ENCODE measurements around the gene GPR142.

DNA sequence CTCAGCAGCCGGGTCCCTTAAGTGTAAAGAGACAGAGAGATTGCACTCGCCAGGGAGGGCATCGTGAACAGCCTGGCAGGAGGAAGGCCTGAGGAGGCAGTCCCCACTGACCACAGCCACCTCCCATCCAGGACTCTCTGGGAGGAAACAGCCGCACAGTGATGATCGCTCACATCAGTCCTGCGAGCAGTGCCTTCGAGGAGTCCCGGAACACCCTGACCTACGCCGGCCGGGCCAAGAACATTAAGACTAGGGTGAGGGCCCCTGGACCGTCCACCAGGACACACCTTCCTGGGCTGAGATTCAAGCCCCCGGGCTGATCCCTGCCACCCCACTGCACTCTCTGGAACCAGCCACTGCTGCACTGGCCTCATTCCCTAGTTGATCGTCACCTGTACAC lies 19.7 kb upstream of the GPR142 start:
- TF ChIP-seq CTCF (IDR thresholded peaks at IDR 0.05) = no peak
- TF ChIP-seq POLR2A (IDR thresholded peaks at IDR 0.05; ENCODE audit: low read depth) = no peak
- no peak for TF ChIP-seq POLR2AphosphoS5 (IDR thresholded peaks at IDR 0.05)

All from esophagus muscularis mucosa (tissue), 3 donors.